Measurements from ENCODE around the gene EIF5. TPM values are rescaled to one million over a fixed set of nuclear protein-coding genes. Genes with fewer than 3 reads are reported as not detected.
A peak's percentile ranks its signal among the peaks of the same experiment; 100 is the strongest.

The EIF5 gene
- polyA plus RNA-seq, 4 donors, result 80.5 to 218 (median 115) TPM

- FAIRE-seq (no peak), DNase-seq (no peak)
- H3K36me3 ChIP-seq (ENCODE audit: control insufficient read depth in 3 of 3, insufficient read depth in 2 of 3, low read depth in 1 of 3, low read length in 3 of 3), result no peaks in the 10 kb centered on the region
- no peaks in the 10 kb centered on the region for H3K9me3 ChIP-seq (ENCODE audit: control insufficient read depth in 2 of 2, insufficient read depth in 1 of 2, low read depth in 1 of 2, low read length in 1 of 2)
- peaks cover 0 to 21% (median 0%) of the 10 kb centered on the region in 3 donors for H3K27me3 ChIP-seq (ENCODE audit: control insufficient read depth in 3 of 3, insufficient read depth in 3 of 3, low read length in 3 of 3)
- H3K27ac ChIP-seq (ENCODE audit: low read depth in 1 of 3, low read length in 2 of 3), result no peak overlapping the region
- no peak overlapping the region for H3K4me3 ChIP-seq (ENCODE audit: low read depth in 1 of 3, low read length in 3 of 3)
- no peaks in the 10 kb centered on the region for H3K4me1 ChIP-seq (ENCODE audit: control insufficient read depth in 3 of 3, insufficient read depth in 2 of 3, low read depth in 1 of 3, low read length in 2 of 3)
- WGBS, 3 donors, result 62 to 76% (median 73%) methylated on average over 5 of the region's 5 CpGs
These were observed 43.5 kb upstream of the EIF5 start for GRCh38 chr14:103290494-103290893.

DNA sequence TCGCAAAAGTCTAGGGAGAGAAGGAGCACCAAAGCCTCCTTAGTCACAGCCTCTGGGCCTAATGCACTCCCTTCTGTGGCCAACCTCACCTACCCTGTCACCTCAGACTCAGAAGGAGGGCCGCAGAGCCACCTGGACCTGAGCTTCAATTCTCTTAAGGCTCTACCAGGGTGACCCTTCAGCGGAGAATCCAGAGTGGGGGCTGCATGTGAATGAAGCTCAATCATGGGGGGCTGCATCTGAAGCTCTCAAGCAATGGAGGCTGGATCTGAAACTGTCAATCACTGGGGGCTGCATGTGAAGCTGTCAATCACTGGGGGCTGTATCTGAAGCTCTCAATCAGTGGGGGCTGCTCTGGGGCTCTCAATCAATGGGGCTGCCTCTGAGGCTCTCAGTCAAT is 43.1 kb upstream of the EIF5 start:
- H3K36me3 ChIP-seq (ENCODE audit: control insufficient read depth in 3 of 3, insufficient read depth in 2 of 3, low read depth in 1 of 3, low read length in 3 of 3), result no peaks in the 10 kb centered on the region
- 92 to 97% (median 93%) methylated on average over 3 of the region's 3 CpGs for WGBS, 3 donors
- no peak overlapping the region for H3K27ac ChIP-seq (ENCODE audit: low read depth in 1 of 3, low read length in 2 of 3)
- no peaks in the 10 kb centered on the region for H3K9me3 ChIP-seq (ENCODE audit: control insufficient read depth in 2 of 2, insufficient read depth in 1 of 2, low read depth in 1 of 2, low read length in 1 of 2)
- FAIRE-seq, result no peak
- DNase-seq, result no peak
- peaks cover 0 to 21% (median 0%) of the 10 kb centered on the region in 3 donors for H3K27me3 ChIP-seq (ENCODE audit: control insufficient read depth in 3 of 3, insufficient read depth in 3 of 3, low read length in 3 of 3)
- H3K4me1 ChIP-seq (ENCODE audit: control insufficient read depth in 3 of 3, insufficient read depth in 2 of 3, low read depth in 1 of 3, low read length in 2 of 3), result no peaks in the 10 kb centered on the region
- H3K4me3 ChIP-seq (ENCODE audit: low read depth in 1 of 3, low read length in 3 of 3), result no peak overlapping the region

DNA sequence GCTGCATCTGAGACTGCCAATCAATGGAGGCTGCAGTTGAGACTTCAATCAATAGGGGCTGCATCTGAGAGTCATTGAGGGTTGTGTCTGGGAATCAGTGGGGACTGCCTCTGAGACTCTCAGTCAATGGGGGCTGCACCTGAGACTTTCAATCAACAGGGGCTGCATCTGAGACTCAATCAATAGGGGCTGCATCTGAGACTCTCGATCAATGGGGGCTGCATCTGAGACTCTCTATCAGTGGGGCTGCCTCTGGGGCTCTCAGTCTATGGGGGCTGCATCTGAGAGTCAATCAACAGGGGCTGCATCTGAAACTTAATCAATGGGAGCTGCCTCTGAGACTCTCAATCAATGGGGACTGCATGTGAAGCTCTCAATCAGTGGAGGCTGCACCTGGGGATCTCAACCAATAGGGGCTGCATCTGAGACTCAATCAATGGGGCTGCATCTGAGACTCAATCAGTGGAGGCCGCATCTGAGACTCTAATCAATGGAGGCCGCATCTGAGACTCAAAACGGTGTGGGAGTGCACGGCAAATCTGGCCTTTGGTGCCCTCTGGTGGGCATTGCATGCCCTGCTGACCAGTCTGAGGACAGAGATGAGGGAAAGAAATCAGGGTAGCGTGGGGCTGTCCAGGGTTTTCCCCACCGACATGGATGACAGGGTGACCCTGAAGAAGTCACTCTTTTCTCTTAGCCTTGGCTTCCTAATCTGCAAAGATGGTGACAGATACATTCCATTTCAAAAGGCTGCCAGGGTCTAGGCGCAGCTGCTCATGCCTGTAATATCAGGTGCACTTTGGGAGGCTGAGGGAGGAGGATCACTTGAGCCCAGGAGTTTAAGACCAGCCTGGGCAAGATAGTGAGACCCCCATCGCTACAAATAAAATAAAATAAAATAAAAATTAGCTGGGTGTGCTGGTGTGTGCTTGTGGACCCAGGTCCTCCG is 41.3 kb upstream of the EIF5 start:
- Histone ChIP-seq H3K4me1 (ENCODE audit: control insufficient read depth in 3 of 3, insufficient read depth in 2 of 3, low read depth in 1 of 3, low read length in 2 of 3) (no peaks in the 10 kb centered on the region), H3K27me3 (ENCODE audit: control insufficient read depth in 3 of 3, insufficient read depth in 3 of 3, low read length in 3 of 3) (peaks cover 0 to 12% (median 0%) of the 10 kb centered on the region in 3 donors), H3K9me3 (ENCODE audit: control insufficient read depth in 2 of 2, insufficient read depth in 1 of 2, low read depth in 1 of 2, low read length in 1 of 2) (no peaks in the 10 kb centered on the region), H3K36me3 (ENCODE audit: control insufficient read depth in 3 of 3, insufficient read depth in 2 of 3, low read depth in 1 of 3, low read length in 3 of 3) (no peaks in the 10 kb centered on the region), H3K27ac (ENCODE audit: low read depth in 1 of 3, low read length in 2 of 3) (no peak overlapping the region), H3K4me3 (ENCODE audit: low read depth in 1 of 3, low read length in 3 of 3) (no peak overlapping the region)
- DNase-seq (peak; percentile 76 to 78), FAIRE-seq (no peak)
- WGBS, 3 donors, result 24 to 30% (median 25%) methylated on average over 10 of the region's 10 CpGs

DNA sequence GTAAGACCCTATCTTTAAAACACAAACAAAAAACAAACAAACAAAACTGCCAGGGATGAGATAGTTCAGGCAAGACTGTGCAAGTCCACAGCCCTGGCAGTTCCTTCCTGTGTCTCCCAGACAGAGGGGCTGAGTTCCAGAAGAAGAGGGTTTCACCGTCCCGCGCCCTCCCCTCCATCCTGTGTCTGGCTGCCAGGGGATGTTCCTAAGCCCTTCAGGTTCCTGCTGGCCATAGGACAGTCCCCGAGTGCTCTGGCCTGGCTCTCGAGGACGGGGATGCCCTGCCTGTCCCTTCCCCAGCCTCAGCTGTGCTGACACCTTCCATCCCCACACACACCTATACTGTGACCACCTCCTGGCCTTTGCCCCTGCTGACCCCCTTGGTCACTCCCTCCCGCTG is 40.6 kb upstream of the EIF5 start:
- DNase-seq, result no peak
- peaks cover 0 to 9% (median 0%) of the 10 kb centered on the region in 3 donors for H3K27me3 ChIP-seq (ENCODE audit: control insufficient read depth in 3 of 3, insufficient read depth in 3 of 3, low read length in 3 of 3)
- no peak for FAIRE-seq
- no peaks in the 10 kb centered on the region for H3K36me3 ChIP-seq (ENCODE audit: control insufficient read depth in 3 of 3, insufficient read depth in 2 of 3, low read depth in 1 of 3, low read length in 3 of 3)
- no peak overlapping the region for H3K4me3 ChIP-seq (ENCODE audit: low read depth in 1 of 3, low read length in 3 of 3)
- no peaks in the 10 kb centered on the region for H3K9me3 ChIP-seq (ENCODE audit: control insufficient read depth in 2 of 2, insufficient read depth in 1 of 2, low read depth in 1 of 2, low read length in 1 of 2)
- no peak overlapping the region for H3K27ac ChIP-seq (ENCODE audit: low read depth in 1 of 3, low read length in 2 of 3)
- WGBS, 3 donors, result 74 to 86% (median 78%) methylated on average over 7 of the region's 7 CpGs
- no peaks in the 10 kb centered on the region for H3K4me1 ChIP-seq (ENCODE audit: control insufficient read depth in 3 of 3, insufficient read depth in 2 of 3, low read depth in 1 of 3, low read length in 2 of 3)

DNA sequence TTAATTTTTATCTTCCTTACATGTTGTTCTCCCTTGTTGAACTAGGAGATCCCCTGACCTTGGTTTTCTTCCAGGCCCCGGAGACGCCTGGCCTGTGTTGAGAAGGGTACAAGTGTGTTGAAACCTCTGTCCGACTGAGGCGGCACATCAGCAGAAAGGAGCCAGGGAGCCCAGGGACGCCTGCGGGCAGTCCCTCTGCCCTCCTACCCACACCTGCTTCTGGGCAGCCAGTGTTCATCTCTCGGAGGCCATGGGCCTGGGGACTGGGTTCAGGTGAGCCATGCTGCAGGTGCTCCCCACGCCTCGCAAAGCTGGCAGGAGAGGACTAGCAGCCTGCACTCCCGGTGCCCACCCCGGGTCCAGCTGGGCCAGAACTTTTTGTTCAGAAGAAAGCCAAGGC is 39.9 kb upstream of the EIF5 start:
- no peak for DNase-seq
- H3K9me3 ChIP-seq (ENCODE audit: control insufficient read depth in 2 of 2, insufficient read depth in 1 of 2, low read depth in 1 of 2, low read length in 1 of 2), result no peaks in the 10 kb centered on the region
- no peaks in the 10 kb centered on the region for H3K4me1 ChIP-seq (ENCODE audit: control insufficient read depth in 3 of 3, insufficient read depth in 2 of 3, low read depth in 1 of 3, low read length in 2 of 3)
- no peak for FAIRE-seq
- H3K27me3 ChIP-seq (ENCODE audit: control insufficient read depth in 3 of 3, insufficient read depth in 3 of 3, low read length in 3 of 3), result peaks cover 0 to 9% (median 0%) of the 10 kb centered on the region in 3 donors
- no peak overlapping the region for H3K27ac ChIP-seq (ENCODE audit: low read depth in 1 of 3, low read length in 2 of 3)
- H3K4me3 ChIP-seq (ENCODE audit: low read depth in 1 of 3, low read length in 3 of 3), result no peak overlapping the region
- 81 to 92% (median 89%) methylated on average over 9 to 11 of the region's 11 CpGs for WGBS, 3 donors
- H3K36me3 ChIP-seq (ENCODE audit: control insufficient read depth in 3 of 3, insufficient read depth in 2 of 3, low read depth in 1 of 3, low read length in 3 of 3), result no peaks in the 10 kb centered on the region

- Histone ChIP-seq H3K4me1 (ENCODE audit: control insufficient read depth in 3 of 3, insufficient read depth in 2 of 3, low read depth in 1 of 3, low read length in 2 of 3) (no peaks in the 10 kb centered on the region), H3K36me3 (ENCODE audit: control insufficient read depth in 3 of 3, insufficient read depth in 2 of 3, low read depth in 1 of 3, low read length in 3 of 3) (no peaks in the 10 kb centered on the region), H3K9me3 (ENCODE audit: control insufficient read depth in 2 of 2, insufficient read depth in 1 of 2, low read depth in 1 of 2, low read length in 1 of 2) (no peaks in the 10 kb centered on the region), H3K27me3 (ENCODE audit: control insufficient read depth in 3 of 3, insufficient read depth in 3 of 3, low read length in 3 of 3) (peaks cover 0 to 9% (median 0%) of the 10 kb centered on the region in 3 donors), H3K4me3 (ENCODE audit: low read depth in 1 of 3, low read length in 3 of 3) (no peak overlapping the region), H3K27ac (ENCODE audit: low read depth in 1 of 3, low read length in 2 of 3) (no peak overlapping the region)
- FAIRE-seq (no peak), DNase-seq (no peak)
These were observed 38.0 kb upstream of the EIF5 start for GRCh38 chr14:103296007-103296406.

DNA sequence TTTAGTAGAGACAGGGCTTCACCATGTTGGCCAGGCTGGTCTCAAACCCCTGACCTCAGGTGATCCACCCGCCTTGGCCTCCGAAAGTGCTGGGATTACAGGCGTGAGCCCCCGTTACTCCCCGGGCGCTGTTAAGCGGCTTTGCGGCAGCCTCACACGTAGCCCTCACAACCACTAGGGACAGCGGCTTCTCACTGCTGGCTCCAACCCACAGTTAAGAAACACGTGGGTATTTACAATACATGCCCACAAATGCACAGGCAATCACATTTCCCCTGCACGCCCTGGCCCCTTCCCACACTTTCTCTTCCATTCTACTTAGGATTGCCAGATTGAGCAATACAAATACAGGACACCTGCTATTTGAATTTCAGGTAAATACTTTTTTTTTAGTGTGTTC is 37.0 kb upstream of the EIF5 start:
- H3K27me3 ChIP-seq (ENCODE audit: control insufficient read depth in 3 of 3, insufficient read depth in 3 of 3, low read length in 3 of 3), result peaks cover 0 to 9% (median 0%) of the 10 kb centered on the region in 3 donors
- DNase-seq (no peak), FAIRE-seq (no peak)
- H3K9me3 ChIP-seq (ENCODE audit: control insufficient read depth in 2 of 2, insufficient read depth in 1 of 2, low read depth in 1 of 2, low read length in 1 of 2), result no peaks in the 10 kb centered on the region
- no peaks in the 10 kb centered on the region for H3K4me1 ChIP-seq (ENCODE audit: control insufficient read depth in 3 of 3, insufficient read depth in 2 of 3, low read depth in 1 of 3, low read length in 2 of 3)
- no peaks in the 10 kb centered on the region for H3K36me3 ChIP-seq (ENCODE audit: control insufficient read depth in 3 of 3, insufficient read depth in 2 of 3, low read depth in 1 of 3, low read length in 3 of 3)
- WGBS, 3 donors, result 81 to 88% (median 88%) methylated on average over 12 of the region's 12 CpGs
- H3K27ac ChIP-seq (ENCODE audit: low read depth in 1 of 3, low read length in 2 of 3), result no peak overlapping the region
- no peak overlapping the region for H3K4me3 ChIP-seq (ENCODE audit: low read depth in 1 of 3, low read length in 3 of 3)

- WGBS, 3 donors, result 92 to 100% (median 98%) methylated on average over 1 of the region's 1 CpG
- Histone ChIP-seq H3K36me3 (ENCODE audit: control insufficient read depth in 3 of 3, insufficient read depth in 2 of 3, low read depth in 1 of 3, low read length in 3 of 3) (no peaks in the 10 kb centered on the region), H3K4me3 (ENCODE audit: low read depth in 1 of 3, low read length in 3 of 3) (no peak overlapping the region), H3K4me1 (ENCODE audit: control insufficient read depth in 3 of 3, insufficient read depth in 2 of 3, low read depth in 1 of 3, low read length in 2 of 3) (no peaks in the 10 kb centered on the region), H3K9me3 (ENCODE audit: control insufficient read depth in 2 of 2, insufficient read depth in 1 of 2, low read depth in 1 of 2, low read length in 1 of 2) (no peaks in the 10 kb centered on the region), H3K27me3 (ENCODE audit: control insufficient read depth in 3 of 3, insufficient read depth in 3 of 3, low read length in 3 of 3) (peaks cover 0 to 1% (median 0%) of the 10 kb centered on the region in 3 donors), H3K27ac (ENCODE audit: low read depth in 1 of 3, low read length in 2 of 3) (no peak overlapping the region)
- DNase-seq (no peak), FAIRE-seq (no peak)
These were observed 35.4 kb upstream of the EIF5 start for GRCh38 chr14:103298620-103299019.

All from small intestine (tissue), 7 donors.